ENCODE results near the gene CTU2.

DNA sequence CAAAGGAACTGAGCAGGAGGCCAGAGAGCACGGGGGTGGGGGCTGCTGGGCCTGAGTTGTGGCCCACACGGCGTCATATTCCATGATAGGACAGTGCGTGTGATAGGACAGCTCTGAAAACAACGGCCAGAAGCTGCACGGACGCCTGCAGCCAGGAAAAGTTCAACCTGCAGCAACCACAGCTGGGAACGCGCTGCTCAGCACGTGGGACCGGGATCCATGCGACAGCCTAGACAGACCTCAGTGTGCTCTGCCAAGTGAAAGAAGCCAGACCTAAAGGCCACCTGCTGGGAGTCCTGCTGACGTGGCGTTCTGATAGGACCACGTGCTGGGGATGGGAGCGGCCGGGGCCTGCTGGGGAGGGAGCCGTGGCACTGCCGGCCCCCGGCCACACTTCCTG is 21.6 kb downstream of the CTU2 start:
- TF ChIP-seq EZH2 (IDR thresholded peaks at IDR 0.05; ENCODE audit: borderline replicate concordance, low read length), result no peak
- TF ChIP-seq, protein P1, sequence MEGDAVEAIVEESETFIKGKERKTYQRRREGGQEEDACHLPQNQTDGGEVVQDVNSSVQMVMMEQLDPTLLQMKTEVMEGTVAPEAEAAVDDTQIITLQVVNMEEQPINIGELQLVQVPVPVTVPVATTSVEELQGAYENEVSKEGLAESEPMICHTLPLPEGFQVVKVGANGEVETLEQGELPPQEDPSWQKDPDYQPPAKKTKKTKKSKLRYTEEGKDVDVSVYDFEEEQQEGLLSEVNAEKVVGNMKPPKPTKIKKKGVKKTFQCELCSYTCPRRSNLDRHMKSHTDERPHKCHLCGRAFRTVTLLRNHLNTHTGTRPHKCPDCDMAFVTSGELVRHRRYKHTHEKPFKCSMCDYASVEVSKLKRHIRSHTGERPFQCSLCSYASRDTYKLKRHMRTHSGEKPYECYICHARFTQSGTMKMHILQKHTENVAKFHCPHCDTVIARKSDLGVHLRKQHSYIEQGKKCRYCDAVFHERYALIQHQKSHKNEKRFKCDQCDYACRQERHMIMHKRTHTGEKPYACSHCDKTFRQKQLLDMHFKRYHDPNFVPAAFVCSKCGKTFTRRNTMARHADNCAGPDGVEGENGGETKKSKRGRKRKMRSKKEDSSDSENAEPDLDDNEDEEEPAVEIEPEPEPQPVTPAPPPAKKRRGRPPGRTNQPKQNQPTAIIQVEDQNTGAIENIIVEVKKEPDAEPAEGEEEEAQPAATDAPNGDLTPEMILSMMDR (IDR thresholded peaks at IDR 0.05; ENCODE audit: low read length), result no peak
